HG02678 (cell line): Measurements from ENCODE around the gene NBAS.
"Not testable (repeated sequence)": the region's sequence is repeated elsewhere in the genome, so short reads cannot be mapped to it uniquely, and the experiment has no call there.

Experiments
- ATAC-seq: cut with Tn5 transposase; IDR thresholded peaks from one replicate; pipeline ENCODE4 v1.9.1; 2021; ENCODE audit warnings: mild to moderate bottlenecking, moderate library complexity; ENCODE audit not compliant: unreplicated experiment

Gene NBAS

GRCh38 chr2:15427987-15428386, 133.1 kb downstream of the NBAS start:
- ATAC-seq, result no peak

DNA sequence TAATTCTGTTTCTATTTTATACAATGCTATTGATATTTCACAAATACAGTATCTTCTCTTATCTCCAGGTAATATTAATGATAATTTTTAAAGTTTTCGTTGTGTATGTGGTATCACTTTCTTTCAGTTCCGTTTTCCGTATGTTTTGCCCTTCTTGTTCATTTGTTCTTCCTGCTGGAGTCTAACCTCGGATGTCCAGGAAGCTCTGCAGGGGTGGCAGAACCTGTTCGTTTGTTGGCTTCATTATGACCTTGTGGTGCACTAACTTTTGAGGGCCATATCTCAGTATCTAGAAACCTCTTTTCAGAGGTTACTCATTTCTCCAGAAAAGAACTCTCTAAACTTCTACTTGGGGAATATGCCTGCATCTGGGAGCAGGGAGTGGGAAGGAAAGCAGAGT, 134.5 kb downstream of the NBAS start:
- no peak for ATAC-seq

DNA sequence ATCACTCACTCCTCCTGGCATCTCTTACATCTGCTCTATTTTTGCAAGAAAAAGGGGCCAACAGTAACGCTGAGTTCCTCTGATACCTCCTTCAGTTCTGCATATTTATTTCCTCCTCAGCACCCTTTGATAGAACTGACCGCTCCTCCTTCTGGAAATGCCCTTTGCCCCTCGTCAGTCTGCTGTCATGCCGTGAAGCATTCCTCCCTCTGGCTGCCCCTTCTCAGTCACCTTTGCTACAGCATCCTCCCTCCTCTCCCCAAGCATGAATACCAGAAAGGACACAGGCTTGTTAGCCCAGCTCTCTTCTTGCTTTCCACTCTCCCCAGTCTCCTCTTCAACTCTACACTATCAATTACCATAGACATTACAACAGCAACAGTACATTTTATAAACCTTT, 135.4 kb downstream of the NBAS start:
- ATAC-seq, result no peak

DNA sequence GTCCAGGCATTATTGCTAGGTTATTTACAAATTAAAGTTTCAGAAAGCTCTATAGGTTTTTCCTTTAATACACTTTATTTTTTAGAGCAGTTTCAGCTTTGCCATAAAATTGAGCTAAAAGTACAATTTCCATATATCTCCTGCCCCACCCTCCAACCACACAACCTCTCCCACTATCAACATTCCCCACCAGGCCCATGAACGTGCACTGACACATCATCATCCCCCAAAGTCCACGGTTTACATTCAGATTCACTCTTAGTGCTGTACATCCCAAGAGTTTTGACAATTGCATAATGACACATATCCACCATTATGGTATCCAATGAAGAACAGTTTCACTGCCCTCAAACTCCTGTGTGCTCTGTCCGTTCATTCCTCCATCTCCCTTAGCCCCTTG, 139.4 kb downstream of the NBAS start:
- ATAC-seq, result no peak

GRCh38 chr2:15415748-15416147, 145.4 kb downstream of the NBAS start:
- no peak for ATAC-seq

DNA sequence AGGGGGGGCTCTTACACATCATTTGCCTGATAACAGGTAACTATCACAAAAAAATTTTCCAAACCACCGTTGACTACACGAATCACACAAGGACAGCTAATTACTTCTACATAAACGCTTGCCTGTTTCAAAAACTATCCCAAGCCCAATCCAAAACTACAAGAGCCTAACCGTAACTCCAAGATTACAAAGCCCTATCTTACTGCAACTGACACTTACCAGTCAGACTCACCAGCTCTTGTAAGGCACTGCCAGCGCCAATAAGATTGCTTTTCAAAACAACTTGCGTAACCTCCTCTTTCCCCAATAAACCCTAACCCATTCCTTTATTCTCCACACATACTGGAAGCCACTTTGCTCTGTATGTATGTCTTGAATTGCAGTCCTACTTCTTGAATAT, 148.4 kb downstream of the NBAS start:
- ATAC-seq, result no peak

GRCh38 chr2:15412309-15412708, 148.8 kb downstream of the NBAS start:
- no peak for ATAC-seq

DNA sequence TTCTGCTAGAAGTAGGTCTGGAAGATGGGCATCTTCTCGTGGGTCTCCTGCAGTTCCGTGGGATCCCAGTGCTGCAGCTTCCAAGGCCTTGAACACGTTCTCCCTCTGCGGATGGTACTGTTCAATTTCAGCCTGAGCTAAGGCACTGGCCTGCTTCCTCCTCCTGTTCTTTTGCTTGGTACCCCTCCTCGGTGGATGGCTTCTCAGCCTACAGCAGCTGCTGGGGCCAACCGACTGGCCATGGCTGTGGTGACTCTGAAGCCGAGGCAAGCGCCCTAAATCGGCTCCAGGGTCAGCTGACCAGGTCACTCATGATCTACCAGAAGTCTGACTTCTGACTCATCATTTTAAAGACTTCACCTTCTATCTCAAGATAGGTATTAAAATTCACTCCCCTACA, 150.2 kb downstream of the NBAS start:
- ATAC-seq, result no peak

DNA sequence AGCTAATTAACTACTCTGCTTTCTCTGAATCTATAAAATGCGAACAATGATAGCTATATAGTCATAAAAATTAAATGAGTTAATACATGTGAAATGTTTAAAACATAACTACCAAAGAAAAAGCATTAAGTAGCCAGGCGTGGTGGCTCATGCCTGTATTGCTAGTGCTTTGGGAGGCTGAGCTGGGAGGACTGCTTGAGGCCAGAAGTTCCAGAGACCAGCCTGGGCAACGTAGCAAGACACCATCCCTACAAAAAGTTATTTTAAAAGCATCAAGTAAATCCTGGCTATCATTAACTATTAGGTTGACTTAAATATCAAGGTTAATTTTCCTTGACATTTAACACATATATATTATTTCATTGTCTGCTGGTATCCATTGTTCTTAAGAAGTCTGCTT, 152.4 kb downstream of the NBAS start:
- no peak for ATAC-seq

- no peak for ATAC-seq
Measured at GRCh38 chr2:15407666-15408065, 153.5 kb downstream of the NBAS start.

DNA sequence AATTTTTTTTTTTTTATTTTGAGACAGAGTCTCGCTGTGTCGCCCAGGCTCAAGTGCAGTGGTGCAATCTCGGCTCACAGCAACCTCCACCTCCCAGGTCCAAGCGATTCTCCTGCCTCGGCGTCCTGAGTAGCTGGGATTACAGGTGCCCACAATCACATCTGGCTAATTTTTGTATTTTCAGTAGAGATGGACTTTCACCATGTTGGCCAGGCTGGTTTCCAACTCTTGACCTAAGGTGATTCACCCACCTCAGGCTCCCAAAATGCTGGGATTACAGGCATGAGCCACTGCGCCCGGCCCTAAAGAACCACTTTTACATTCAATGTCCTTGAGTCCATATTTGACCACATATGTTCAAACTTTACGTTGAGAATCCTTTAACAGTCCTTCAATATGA, 156.6 kb downstream of the NBAS start:
- not testable (repeated sequence) for ATAC-seq

- no peak for ATAC-seq
Measured at GRCh38 chr2:15400240-15400826, 160.8 kb downstream of the NBAS start.

DNA sequence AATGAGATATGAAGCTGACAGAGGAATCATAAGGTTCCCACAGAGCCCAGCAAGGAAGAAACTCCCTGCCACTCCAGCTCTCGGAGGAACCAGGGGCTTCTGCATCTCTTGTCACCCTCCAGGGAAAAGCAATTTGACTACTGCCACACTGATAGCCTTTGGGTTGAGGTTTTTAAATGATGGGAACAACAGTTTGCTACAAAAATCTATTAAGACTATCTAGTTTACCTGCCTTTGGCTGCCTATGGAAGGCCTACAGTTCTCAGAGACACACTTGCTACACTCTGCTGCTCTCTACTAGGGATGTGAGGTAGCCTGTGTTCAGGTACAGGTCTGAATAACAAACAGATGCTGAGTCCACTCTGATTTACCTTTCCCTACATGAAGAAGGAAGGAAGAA, 161.9 kb downstream of the NBAS start:
- ATAC-seq, result no peak

- no peak for ATAC-seq
Measured at GRCh38 chr2:15391751-15392150, 169.4 kb downstream of the NBAS start.

DNA sequence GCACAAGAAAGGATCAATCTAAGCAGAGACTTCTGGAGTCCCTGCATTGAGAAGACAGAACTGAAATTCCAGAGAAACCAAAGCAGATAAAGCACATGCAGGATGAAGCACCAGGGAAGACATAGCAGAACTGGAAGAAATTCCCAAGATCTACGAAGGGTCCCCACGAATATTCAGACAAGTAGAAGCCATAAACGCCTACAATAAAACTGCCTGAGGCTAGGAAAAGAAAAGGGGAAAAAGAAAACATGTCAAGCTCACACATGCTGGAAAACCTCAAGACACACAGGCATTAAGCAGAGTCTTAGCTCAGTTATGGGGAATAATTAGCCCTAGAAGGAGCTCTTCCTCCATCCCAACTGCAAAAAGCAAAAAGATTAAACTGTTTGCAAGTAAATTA, 171.2 kb downstream of the NBAS start:
- no peak for ATAC-seq

DNA sequence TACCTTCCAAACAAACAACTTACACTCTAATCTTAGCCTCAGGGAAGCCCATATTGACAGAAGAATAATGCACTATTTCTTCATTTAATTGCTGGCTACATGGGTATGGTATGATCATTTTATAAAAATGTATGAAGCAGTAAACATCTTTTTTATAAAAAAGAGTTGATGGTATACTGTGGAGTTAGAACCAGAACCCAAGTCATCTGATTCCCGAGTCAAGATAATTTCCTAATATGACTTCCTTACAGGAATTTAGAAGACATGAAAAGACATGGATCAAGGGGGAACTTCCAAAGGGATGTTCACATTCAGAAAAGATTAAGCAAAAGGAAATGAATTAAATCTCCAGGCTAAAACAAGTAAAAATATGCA, 171.8 kb downstream of the NBAS start:
- no peak for ATAC-seq

DNA sequence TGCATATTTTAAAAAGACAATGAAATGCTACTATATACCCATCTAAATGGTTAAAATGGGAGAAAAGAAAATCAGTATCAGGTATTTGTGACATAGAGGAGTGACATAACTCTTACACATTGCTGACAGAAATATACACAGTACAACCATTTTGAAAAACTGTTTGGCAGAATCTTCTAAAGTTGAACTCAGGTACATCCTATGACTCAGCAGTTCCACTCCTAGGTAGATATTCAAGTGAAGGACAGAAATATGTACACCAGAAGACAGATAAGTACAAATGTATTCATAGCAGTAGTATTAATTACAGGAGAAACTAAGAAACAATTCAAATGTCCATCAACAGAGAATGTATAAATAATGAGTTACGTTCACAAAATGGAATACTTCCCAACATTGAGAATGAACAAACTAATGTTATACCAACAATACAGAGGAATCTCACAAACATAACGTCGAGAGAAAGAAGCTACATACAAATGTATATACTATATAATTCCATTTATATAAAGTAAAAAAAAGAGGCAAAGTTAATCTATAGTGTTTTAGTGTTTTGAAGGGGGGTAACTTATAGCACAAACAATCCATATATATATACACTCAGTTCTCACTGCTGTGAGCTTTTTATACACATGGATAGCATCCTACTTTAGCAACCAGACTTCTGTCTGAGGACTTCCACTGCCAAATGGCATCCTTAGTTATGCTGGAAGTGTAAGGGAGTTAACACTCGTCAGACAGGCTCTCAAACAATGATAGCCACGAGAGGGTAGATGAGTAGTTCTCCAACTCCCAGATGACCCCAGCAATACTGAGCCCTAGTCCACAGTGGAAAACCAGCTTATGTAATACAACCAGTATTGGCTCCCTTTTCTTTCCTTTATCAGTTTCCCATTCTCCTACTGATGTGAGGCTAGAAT, 172.5 kb downstream of the NBAS start:
- ATAC-seq, result no peak

GRCh38 chr2:15385184-15385583, 175.9 kb downstream of the NBAS start:
- ATAC-seq, result no peak

DNA sequence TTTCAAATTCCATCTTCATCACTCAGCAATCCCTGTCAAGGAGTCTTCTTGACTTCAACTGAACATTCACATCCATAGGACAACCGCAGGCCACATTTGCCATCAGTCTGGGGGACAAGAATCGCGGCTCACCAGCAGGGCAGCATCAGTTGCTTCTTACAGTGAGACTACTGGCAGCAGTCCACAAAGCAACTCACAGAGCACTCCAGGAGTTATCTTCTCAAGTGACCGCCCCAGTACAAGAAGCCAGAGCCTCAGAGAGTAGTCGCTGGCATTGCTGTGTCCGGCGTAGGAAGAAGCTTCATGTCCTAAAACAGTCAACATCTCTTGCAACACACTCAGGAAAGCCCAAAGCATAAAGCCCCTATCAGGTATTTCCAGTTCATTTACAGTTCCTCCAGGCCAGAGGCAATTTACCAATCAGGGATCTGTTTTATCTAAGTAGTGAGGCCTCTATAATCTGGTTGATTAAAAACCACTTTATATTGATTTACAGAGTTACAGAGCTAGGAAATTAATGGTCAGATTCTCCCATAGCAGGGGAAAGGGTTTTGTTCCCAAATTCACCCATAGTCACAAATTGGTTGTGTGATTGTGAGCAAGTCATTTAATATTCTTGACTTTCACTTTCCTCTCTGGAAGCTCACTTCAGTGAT, 177.3 kb downstream of the NBAS start:
- ATAC-seq, result no peak

DNA sequence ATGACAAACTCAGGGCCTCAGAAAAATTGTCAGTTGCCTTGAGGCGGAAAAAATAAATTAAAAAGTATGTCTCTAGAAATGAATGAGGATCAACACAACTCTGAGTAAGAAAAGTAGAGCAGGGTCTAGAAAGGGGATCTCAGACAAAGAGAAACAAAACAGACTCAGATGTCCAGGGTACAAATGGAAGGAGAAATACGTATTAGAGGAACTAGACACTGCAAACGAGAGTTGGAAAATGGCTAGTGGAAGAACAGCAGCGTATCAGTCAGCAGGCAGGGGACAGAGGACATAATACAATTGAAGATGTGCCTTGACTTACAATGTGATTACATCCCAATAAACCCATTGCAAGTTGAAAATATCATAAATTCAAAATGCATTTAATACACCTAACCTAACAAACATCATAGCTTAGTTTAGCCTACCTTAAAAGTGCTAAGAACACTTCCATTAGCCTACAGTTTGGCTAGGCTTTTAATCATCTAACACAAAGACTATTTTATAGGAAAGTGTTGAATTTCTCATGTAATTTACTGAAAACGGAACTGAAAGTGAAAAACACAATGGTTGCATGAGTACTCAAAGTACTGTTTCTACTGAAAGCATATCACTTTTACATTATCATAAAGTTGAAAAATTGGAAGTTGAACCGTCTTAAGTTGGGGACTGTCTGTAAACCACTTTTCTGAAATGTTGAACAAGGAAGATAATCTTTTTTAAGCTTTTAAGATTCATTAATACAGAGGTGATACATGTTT, 182.8 kb downstream of the NBAS start:
- peak; percentile 56 for ATAC-seq

DNA sequence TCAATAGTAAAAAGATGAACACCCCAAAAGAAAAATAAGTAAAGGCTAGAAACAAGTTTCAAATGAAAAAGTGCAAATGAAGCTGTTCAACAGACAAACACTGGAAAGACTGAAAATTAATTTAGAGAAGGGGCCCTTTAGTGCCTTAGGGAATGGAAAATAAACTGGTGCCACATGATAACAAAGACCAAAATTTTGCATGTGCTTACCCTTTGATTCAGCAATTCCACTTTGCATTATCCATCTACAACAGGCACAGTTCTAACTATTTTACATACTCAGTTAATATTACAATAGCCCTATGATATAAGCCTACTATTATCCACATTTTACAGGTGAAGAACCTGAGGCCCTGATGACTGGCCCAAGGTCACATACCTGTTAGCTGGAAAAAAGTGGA, 183.9 kb downstream of the NBAS start:
- no peak for ATAC-seq
